Stimulated activated effector memory CD8-positive, alpha-beta T cell treated with anti-CD3 and anti-CD28 coated beads, Interleukin-12 subunit alpha, Interleukin-12 subunit beta, amount 100 ng/mL, for 72 hours (primary cell): ENCODE data around the gene KHDRBS2.

Source experiments
- ATAC-seq: fragments of 150-1000 bp; cut with Tn5 transposase; 2 replicates; pipeline ENCODE4 v1.10.0; 2021
- DNase-seq, 2 donors: peaks; one replicate each; pipeline ENCODE4 v3.0.0; 2021 to 2022; ENCODE audit warnings: low spot score in 2 of 2
- H3K27ac Mint-ChIP-seq: one replicate; pipeline ENCODE4 v1.8.0; 2022; ENCODE audit warnings: mild to moderate bottlenecking, mixed read lengths
- H3K36me3 Mint-ChIP-seq: one replicate; pipeline ENCODE4 v1.8.0; 2022; ENCODE audit warnings: mild to moderate bottlenecking, mixed read lengths
- H3K4me1 Mint-ChIP-seq: one replicate; pipeline ENCODE4 v1.8.0; 2022; ENCODE audit warnings: mixed read lengths
- H3K4me3 Mint-ChIP-seq: one replicate; pipeline ENCODE4 v1.8.0; 2022; ENCODE audit warnings: mild to moderate bottlenecking, mixed read lengths
- H3K9me3 Mint-ChIP-seq: one replicate; pipeline ENCODE4 v1.8.0; 2022; ENCODE audit warnings: mixed read lengths

KHDRBS2 gene

GRCh38 chr6:61989616-61990015, 296.4 kb downstream of the KHDRBS2 start:
- DNase-seq (no peak), ATAC-seq (no peak)
- H3K9me3 Mint-ChIP-seq: peaks cover 14% of the 10 kb centered on the region
- no peak overlapping the region for H3K4me3 Mint-ChIP-seq
- no peaks in the 10 kb centered on the region for H3K36me3 Mint-ChIP-seq
- no peak overlapping the region for H3K27ac Mint-ChIP-seq
- H3K4me1 Mint-ChIP-seq: no peaks in the 10 kb centered on the region

DNA sequence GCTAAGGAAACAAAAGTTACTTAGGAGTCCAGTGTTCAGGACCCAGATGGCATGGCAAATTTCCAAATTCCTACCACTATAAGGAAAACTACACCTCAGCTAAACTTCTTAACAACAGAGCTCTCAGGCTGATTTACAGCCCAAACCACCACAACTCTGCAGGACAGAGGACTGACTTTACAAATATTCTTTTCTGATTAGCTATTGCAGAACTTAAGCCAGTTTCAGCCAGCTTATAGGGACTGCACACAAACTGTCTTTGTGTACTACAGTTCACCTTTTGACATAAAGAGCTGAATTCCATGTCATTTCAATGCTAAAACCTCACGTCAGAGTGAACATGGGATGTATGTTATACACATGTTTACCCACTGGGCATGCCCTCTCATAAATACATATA, 305.4 kb downstream of the KHDRBS2 start:
- no peak for ATAC-seq
- no peaks in the 10 kb centered on the region for H3K36me3 Mint-ChIP-seq
- DNase-seq: no peak
- H3K4me3 Mint-ChIP-seq: no peak overlapping the region
- no peaks in the 10 kb centered on the region for H3K4me1 Mint-ChIP-seq
- H3K27ac Mint-ChIP-seq: no peak overlapping the region
- H3K9me3 Mint-ChIP-seq: peaks cover 8% of the 10 kb centered on the region

GRCh38 chr6:61977947-61978346, 308.1 kb downstream of the KHDRBS2 start:
- H3K4me3 Mint-ChIP-seq: no peak overlapping the region
- no peak for ATAC-seq

GRCh38 chr6:61977099-61977498, 308.9 kb downstream of the KHDRBS2 start:
- DNase-seq (no peak), ATAC-seq (no peak)
- Mint-ChIP-seq H3K9me3 (peaks cover 11% of the 10 kb centered on the region), H3K4me1 (no peaks in the 10 kb centered on the region), H3K36me3 (no peaks in the 10 kb centered on the region), H3K4me3 (no peak overlapping the region), H3K27ac (no peak overlapping the region)

More at GRCh38 chr6:61977947-61978346, 308.1 kb downstream of the KHDRBS2 start:
- Mint-ChIP-seq H3K9me3 (peaks cover 11% of the 10 kb centered on the region), H3K36me3 (no peaks in the 10 kb centered on the region), H3K4me1 (no peaks in the 10 kb centered on the region), H3K27ac (no peak overlapping the region)
- no peak for DNase-seq

DNA sequence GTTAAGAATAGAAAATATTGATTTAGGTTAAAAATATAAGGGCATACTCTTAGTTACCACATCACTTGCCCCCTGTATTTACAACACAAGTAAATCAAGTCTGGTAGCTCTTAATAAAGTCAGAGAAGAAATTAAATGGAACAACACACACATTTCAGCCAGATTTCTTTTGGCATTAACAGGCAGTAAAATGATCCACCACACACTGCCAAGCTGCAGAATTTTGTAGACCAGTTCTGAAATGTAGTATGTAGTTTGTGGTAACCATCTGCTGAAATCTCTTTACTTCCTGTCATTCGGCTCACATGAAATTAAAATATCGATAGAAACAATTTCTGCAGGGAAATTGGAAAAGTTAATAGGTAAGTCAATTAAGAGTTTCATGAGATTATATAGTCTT, 326.8 kb downstream of the KHDRBS2 start:
- ATAC-seq (no peak), DNase-seq (no peak)
- Mint-ChIP-seq H3K4me1 (no peaks in the 10 kb centered on the region), H3K4me3 (no peak overlapping the region), H3K27ac (no peak overlapping the region), H3K9me3 (peaks cover 26% of the 10 kb centered on the region), H3K36me3 (no peaks in the 10 kb centered on the region)

- ATAC-seq: no peak
Observed at GRCh38 chr6:61953851-61954250, 332.2 kb downstream of the KHDRBS2 start.

DNA sequence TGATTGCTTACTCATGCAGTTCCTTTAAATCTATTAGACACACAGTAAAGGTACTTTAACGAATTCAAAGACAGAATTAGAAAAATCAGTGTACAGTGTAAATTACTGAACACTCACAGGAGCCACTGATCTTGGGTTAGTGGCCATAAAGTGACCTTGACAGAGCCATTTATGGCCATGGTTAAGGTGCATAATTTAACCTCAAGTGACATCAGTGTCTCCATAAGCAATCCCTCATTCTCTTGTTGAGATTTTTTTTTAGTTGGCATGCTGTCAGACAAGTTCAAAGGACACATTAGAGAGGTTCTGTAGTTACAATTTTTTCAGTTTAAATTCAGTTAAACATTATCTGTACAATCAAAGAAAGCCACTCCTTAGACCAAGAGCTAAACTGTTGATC, 334.4 kb downstream of the KHDRBS2 start:
- Mint-ChIP-seq H3K4me3 (no peak overlapping the region), H3K27ac (no peak overlapping the region), H3K4me1 (no peaks in the 10 kb centered on the region), H3K9me3 (peaks cover 18% of the 10 kb centered on the region), H3K36me3 (no peaks in the 10 kb centered on the region)
- no peak for DNase-seq
- ATAC-seq: no peak

More at GRCh38 chr6:61953851-61954250, 332.2 kb downstream of the KHDRBS2 start:
- no peak overlapping the region for H3K4me3 Mint-ChIP-seq
- no peak overlapping the region for H3K27ac Mint-ChIP-seq
- no peaks in the 10 kb centered on the region for H3K36me3 Mint-ChIP-seq
- peaks cover 27% of the 10 kb centered on the region for H3K9me3 Mint-ChIP-seq
- H3K4me1 Mint-ChIP-seq: no peaks in the 10 kb centered on the region
- DNase-seq: no peak

DNA sequence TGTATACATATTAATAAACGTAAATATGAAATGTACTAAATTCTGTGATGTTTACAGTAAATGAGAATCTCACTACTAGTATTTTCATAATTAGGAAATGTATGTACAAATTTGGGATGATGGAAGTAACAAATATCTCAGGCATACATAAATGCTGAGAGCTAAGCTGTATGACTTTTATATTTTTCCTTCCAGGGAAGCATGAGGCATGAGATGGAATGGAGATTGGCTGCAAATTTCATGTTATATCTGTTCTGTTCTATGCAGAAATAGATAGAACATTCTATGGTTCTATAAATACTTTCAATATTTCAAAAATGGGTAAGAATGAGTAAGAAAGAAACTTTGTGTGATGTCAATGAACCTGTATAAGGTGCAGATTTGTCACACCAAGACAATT, 335.2 kb downstream of the KHDRBS2 start:
- ATAC-seq (no peak), DNase-seq (no peak)
- Mint-ChIP-seq H3K4me1 (no peaks in the 10 kb centered on the region), H3K27ac (no peak overlapping the region), H3K36me3 (no peaks in the 10 kb centered on the region), H3K9me3 (peaks cover 20% of the 10 kb centered on the region), H3K4me3 (no peak overlapping the region)

GRCh38 chr6:61949971-61950370, 336.1 kb downstream of the KHDRBS2 start:
- no peak overlapping the region for H3K27ac Mint-ChIP-seq
- no peaks in the 10 kb centered on the region for H3K4me1 Mint-ChIP-seq
- DNase-seq (no peak), ATAC-seq (no peak)
- H3K4me3 Mint-ChIP-seq: no peak overlapping the region
- H3K36me3 Mint-ChIP-seq: no peaks in the 10 kb centered on the region
- peaks cover 20% of the 10 kb centered on the region for H3K9me3 Mint-ChIP-seq

- ATAC-seq: no peak
- Mint-ChIP-seq H3K4me3 (no peak overlapping the region), H3K4me1 (no peaks in the 10 kb centered on the region), H3K27ac (no peak overlapping the region), H3K36me3 (no peaks in the 10 kb centered on the region), H3K9me3 (peaks cover 23% of the 10 kb centered on the region)
- DNase-seq: no peak
Observed at GRCh38 chr6:61949161-61949560, 336.9 kb downstream of the KHDRBS2 start.

DNA sequence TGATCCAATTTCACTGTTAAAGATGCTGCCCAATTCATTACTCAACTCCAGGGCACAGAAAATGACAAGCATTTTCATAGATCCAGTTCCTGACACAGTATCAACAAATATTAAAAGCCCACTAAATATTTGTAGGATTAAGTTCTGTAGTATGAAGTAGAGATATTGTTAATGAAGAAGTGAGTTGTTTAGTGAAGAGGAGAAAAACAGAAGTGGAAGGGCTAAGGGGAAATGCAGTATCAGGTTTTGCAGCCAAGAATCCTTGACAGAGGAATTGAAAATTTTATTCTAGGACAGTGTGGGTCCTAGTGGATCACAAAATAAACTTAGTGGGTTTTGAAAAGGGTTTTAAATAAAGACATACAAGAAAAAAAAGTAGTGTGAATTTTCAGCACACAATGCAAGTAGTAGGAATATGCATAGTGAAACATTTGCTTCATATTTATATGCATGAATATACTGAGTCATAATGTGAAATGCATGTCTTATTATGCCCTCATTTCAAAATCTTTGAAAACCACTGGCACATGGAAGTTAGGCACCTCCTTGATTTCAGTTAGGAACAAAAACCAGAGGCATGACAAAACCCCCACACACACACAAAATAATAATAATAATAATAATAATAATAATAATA, 338.6 kb downstream of the KHDRBS2 start:
- H3K27ac Mint-ChIP-seq: no peak overlapping the region
- peaks cover 36% of the 10 kb centered on the region for H3K9me3 Mint-ChIP-seq
- ATAC-seq: no peak
- no peaks in the 10 kb centered on the region for H3K4me1 Mint-ChIP-seq
- H3K4me3 Mint-ChIP-seq: no peak overlapping the region
- H3K36me3 Mint-ChIP-seq: no peaks in the 10 kb centered on the region
- DNase-seq: no peak

DNA sequence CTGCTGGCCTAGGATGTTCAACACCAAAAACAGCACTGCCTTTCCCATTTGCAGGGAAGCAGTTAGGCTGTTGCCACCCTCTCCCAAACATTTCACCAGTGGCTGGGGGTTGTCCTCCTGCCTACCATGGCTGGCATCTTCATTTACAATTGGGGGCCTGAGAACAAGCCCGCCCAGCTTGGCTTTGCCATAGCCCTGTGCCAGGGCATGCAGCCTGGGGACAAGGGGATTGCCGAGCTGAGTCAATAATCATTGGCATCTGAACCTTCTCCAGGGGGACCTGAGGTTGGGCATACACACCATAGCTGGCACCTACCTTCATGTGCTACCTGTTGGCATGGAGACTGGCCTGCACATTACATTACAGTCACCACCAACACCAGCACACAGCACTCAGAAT, 345.1 kb downstream of the KHDRBS2 start:
- DNase-seq (no peak), ATAC-seq (peak; percentile 13)
- H3K36me3 Mint-ChIP-seq: no peaks in the 10 kb centered on the region
- peaks cover 33% of the 10 kb centered on the region for H3K9me3 Mint-ChIP-seq
- H3K27ac Mint-ChIP-seq: no peak overlapping the region
- H3K4me1 Mint-ChIP-seq: no peaks in the 10 kb centered on the region
- no peak overlapping the region for H3K4me3 Mint-ChIP-seq

GRCh38 chr6:61935242-61935846, 350.7 kb downstream of the KHDRBS2 start:
- ATAC-seq (no peak), DNase-seq (no peak)
- H3K36me3 Mint-ChIP-seq: no peaks in the 10 kb centered on the region
- no peak overlapping the region for H3K4me3 Mint-ChIP-seq
- peaks cover 14% of the 10 kb centered on the region for H3K9me3 Mint-ChIP-seq
- no peak overlapping the region for H3K27ac Mint-ChIP-seq
- no peaks in the 10 kb centered on the region for H3K4me1 Mint-ChIP-seq

- no peak for ATAC-seq
- Mint-ChIP-seq H3K36me3 (no peaks in the 10 kb centered on the region), H3K4me3 (no peak overlapping the region), H3K27ac (no peak overlapping the region), H3K9me3 (peaks cover 25% of the 10 kb centered on the region), H3K4me1 (no peaks in the 10 kb centered on the region)
- DNase-seq: no peak
Observed at GRCh38 chr6:61909486-61909885, 376.5 kb downstream of the KHDRBS2 start.

DNA sequence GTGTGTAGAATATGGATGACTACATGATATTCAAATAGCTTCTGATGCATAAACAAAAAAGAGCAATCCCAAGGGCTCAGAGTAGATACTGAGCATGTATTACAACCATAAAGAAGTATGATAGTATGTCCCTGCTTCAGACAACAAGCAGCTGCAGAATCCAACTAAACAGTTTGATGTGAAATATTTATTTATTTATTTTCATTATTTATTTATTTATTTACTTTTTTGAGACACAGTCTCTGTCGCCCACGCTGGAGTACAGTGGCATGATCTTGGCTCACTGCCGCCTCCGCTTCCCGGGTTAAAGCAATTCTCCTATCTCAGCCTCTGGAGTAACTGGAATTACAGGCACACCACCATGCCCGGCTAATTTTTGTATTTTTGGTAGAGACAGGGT, 384.3 kb downstream of the KHDRBS2 start:
- Mint-ChIP-seq H3K4me3 (no peak overlapping the region), H3K27ac (no peak overlapping the region), H3K9me3 (peaks cover 15% of the 10 kb centered on the region), H3K36me3 (no peaks in the 10 kb centered on the region), H3K4me1 (no peaks in the 10 kb centered on the region)
- ATAC-seq: no peak
- DNase-seq: no peak

DNA sequence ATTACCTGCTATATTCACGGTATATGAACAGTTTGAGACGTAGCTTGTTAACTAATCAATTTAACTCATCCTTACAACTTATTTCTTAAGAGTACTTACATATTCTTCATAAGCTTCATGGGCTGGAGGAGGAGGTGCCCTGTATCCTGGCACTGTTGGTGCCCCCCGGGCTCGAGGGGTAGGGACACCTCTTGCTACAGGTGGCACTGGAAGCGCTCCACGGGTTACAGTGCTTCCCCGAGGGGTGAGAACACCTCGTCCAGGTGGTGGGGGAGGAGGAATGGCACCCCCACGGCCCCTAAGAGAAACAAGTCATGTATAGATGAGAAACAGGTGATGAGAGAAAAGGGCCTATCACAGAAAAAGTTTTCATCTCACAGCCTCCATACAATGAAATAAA, 391.5 kb downstream of the KHDRBS2 start:
- ATAC-seq (no peak), DNase-seq (no peak)
- Mint-ChIP-seq H3K9me3 (peaks cover 14% of the 10 kb centered on the region), H3K4me3 (no peak overlapping the region), H3K4me1 (no peaks in the 10 kb centered on the region), H3K36me3 (no peaks in the 10 kb centered on the region), H3K27ac (no peak overlapping the region)
